Endodermal cell (in vitro differentiated cells): ENCODE measurements around the gene ACKR4. TPM values are rescaled to one million over a fixed set of nuclear protein-coding genes. Genes with fewer than 3 reads are reported as not detected.
"Not testable (repeated sequence)": the region's sequence is repeated elsewhere in the genome, so short reads cannot be mapped to it uniquely, and the experiment has no call there.

ENCODE experiments used
- DNase-seq: peaks from one replicate; pipeline ENCODE4 v3.0.0-alpha.2; 2017
- H3K27ac ChIP-seq: 2 replicates; pipeline ENCODE4 v1.5.1; 2013; ENCODE audit warnings: mild to moderate bottlenecking, low read depth, low read length, moderate library complexity
- H3K27me3 ChIP-seq: 2 replicates; pipeline ENCODE4 v1.6.1; 2013; ENCODE audit warnings: mild to moderate bottlenecking, low read length, moderate library complexity; ENCODE audit not compliant: insufficient read depth, control insufficient read depth, poor library complexity, severe bottlenecking
- H3K36me3 ChIP-seq: 2 replicates; pipeline ENCODE4 v1.7.0; 2013; ENCODE audit warnings: mild to moderate bottlenecking, low read length, moderate library complexity; ENCODE audit not compliant: control insufficient read depth, insufficient read depth
- H3K4me1 ChIP-seq: one replicate; pipeline ENCODE4 v1.7.0; 2013; ENCODE audit warnings: low read length; ENCODE audit not compliant: control insufficient read depth, insufficient read depth
- H3K4me3 ChIP-seq: 2 replicates; pipeline ENCODE4 v1.5.1; 2013; ENCODE audit warnings: mild to moderate bottlenecking, low read length, moderate library complexity
- H3K9ac ChIP-seq: 2 replicates; pipeline ENCODE4 v1.6.1; 2013; ENCODE audit warnings: mild to moderate bottlenecking, low read length, moderate library complexity; ENCODE audit not compliant: poor library complexity, severe bottlenecking; ENCODE audit errors: extremely low read depth
- H3K9me3 ChIP-seq: 2 replicates; pipeline ENCODE4 v1.6.1; 2013; ENCODE audit warnings: mild to moderate bottlenecking, low read length, moderate library complexity; ENCODE audit not compliant: control insufficient read depth
- H3K27ac Mint-ChIP-seq: 2 replicates; pipeline ENCODE4 v1.8.0; 2020; ENCODE audit warnings: mixed read lengths
- H3K27me3 Mint-ChIP-seq: 2 replicates; pipeline ENCODE4 v1.8.0; 2021; ENCODE audit warnings: mild to moderate bottlenecking, mixed read lengths; ENCODE audit not compliant: insufficient read depth
- H3K36me3 Mint-ChIP-seq: 2 replicates; pipeline ENCODE4 v1.8.0; 2020; ENCODE audit warnings: low read depth, mixed read lengths
- H3K4me1 Mint-ChIP-seq: 2 replicates; pipeline ENCODE4 v1.8.0; 2020; ENCODE audit warnings: mixed read lengths
- H3K4me3 Mint-ChIP-seq: 2 replicates; pipeline ENCODE4 v1.8.0; 2020; ENCODE audit warnings: mild to moderate bottlenecking, moderate library complexity, mixed read lengths
- H3K9me3 Mint-ChIP-seq: 2 replicates; pipeline ENCODE4 v1.8.0; 2020; ENCODE audit warnings: mild to moderate bottlenecking, mixed read lengths
- WGBS, 2 experiments: methylation state at CpG; one replicate each; pipeline versions ENCODE4 v1.1.5 to v1.1.7; 2013; ENCODE audit warnings: missing lambda C conversion rate in 2 of 2, mixed read lengths in 1 of 2; ENCODE audit not compliant: insufficient coverage in 1 of 2, insufficient read length in 1 of 2; 5-methylcytosine and 5-hydroxymethylcytosine counted together
- total RNA-seq, 2 donors: library from RNA; stranded (reverse); fragmentation: NEBNext Ultra II Directional in 1 of 2; extraction: Animal tissue kit (Norgen Biotek cat#: 25700) in 1 of 2; gene quantifications; 2 replicates in 1 of 2; 3 replicates in 1 of 2; pipeline ENCODE4 v1.2.1, GENCODE V29; 2021
- TF ChIP-seq, protein P1 (sequence below): fragments of 200-600 bp; sonication (generic); conservative IDR thresholded peaks from 2 replicates; pipeline ENCODE4 v1.5.0; 2021; ENCODE audit warnings: antibody characterized with exemption, mild to moderate bottlenecking

Gene ACKR4
- total RNA-seq, 2 donors from 2014 or later = not detected

DNA sequence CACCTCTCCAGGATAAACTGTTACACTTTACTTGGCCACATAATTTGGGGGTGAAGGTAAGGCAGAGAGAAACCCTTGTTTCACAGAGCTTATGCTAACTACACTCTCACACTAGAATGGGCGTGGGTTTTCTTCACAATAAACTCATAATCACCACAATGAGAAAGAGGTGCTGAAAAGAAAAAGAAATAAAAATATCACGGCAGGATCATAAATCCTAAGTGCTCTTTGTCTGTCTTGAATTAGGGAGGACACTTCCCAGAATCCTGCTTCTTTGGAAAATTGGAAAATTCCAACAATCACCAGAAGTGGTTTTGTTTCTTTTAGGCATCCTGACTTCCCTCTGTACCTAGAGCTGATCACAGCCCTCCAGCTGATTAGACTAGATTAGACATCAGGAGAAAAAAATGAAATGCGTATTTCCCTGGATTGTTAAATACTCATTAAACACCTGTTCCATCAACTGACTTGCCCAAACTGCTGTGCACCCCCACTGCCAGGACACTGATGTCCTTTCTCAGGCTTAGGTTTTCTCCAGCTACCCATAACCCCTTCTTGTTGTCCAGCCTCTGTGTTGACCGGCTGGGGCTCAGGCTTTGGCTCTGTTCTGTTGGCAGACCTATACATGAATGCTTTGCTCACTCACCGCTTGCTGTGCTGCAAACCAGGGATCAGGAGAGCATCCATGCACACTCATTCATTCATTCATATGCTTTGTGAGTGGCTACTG is 41.6 kb upstream of the ACKR4 start:
- H3K9me3 Mint-ChIP-seq = no peaks in the 10 kb centered on the region
- H3K27me3 Mint-ChIP-seq = no peaks in the 10 kb centered on the region
- Histone ChIP-seq H3K27me3 (no peaks in the 10 kb centered on the region), H3K36me3 (no peaks in the 10 kb centered on the region), H3K4me1 (no peaks in the 10 kb centered on the region), H3K4me3 (no peak overlapping the region), H3K27ac (no peak overlapping the region), H3K9me3 (no peaks in the 10 kb centered on the region), H3K9ac (no peak overlapping the region)
- no peak for DNase-seq
- H3K36me3 Mint-ChIP-seq = peaks cover 4% of the 10 kb centered on the region
- TF ChIP-seq, protein P1, sequence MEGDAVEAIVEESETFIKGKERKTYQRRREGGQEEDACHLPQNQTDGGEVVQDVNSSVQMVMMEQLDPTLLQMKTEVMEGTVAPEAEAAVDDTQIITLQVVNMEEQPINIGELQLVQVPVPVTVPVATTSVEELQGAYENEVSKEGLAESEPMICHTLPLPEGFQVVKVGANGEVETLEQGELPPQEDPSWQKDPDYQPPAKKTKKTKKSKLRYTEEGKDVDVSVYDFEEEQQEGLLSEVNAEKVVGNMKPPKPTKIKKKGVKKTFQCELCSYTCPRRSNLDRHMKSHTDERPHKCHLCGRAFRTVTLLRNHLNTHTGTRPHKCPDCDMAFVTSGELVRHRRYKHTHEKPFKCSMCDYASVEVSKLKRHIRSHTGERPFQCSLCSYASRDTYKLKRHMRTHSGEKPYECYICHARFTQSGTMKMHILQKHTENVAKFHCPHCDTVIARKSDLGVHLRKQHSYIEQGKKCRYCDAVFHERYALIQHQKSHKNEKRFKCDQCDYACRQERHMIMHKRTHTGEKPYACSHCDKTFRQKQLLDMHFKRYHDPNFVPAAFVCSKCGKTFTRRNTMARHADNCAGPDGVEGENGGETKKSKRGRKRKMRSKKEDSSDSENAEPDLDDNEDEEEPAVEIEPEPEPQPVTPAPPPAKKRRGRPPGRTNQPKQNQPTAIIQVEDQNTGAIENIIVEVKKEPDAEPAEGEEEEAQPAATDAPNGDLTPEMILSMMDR = no peak
- H3K4me3 Mint-ChIP-seq = no peak overlapping the region
- H3K27ac Mint-ChIP-seq = no peak overlapping the region
- WGBS, 2 experiments = 94 to 100% methylated on average over 2 to 5 of the region's 5 CpGs
- peaks cover 8% of the 10 kb centered on the region for H3K4me1 Mint-ChIP-seq

GRCh38 chr3:132556036-132556386 is 41.1 kb upstream of the ACKR4 start:
- H3K9me3 Mint-ChIP-seq = not testable (repeated sequence)

GRCh38 chr3:132556508-132557159 is 40.4 kb upstream of the ACKR4 start:
- Histone ChIP-seq H3K36me3 (no peaks in the 10 kb centered on the region), H3K27me3 (no peaks in the 10 kb centered on the region), H3K27ac (no peak overlapping the region), H3K4me1 (no peaks in the 10 kb centered on the region), H3K9me3 (no peaks in the 10 kb centered on the region), H3K9ac (no peak overlapping the region), H3K4me3 (no peak overlapping the region)
- TF ChIP-seq, protein P1 = no peak
- Mint-ChIP-seq H3K36me3 (peaks cover 5% of the 10 kb centered on the region), H3K4me1 (peaks cover 8% of the 10 kb centered on the region), H3K27me3 (no peaks in the 10 kb centered on the region), H3K4me3 (no peak overlapping the region), H3K9me3 (no peaks in the 10 kb centered on the region), H3K27ac (no peak overlapping the region)
- WGBS, 2 experiments = 79 to 94% methylated on average over 6 to 8 of the region's 8 CpGs
- DNase-seq = peak; percentile 65

More at GRCh38 chr3:132556036-132556386, 41.1 kb upstream of the ACKR4 start:
- H3K4me1 Mint-ChIP-seq, H3K36me3 ChIP-seq, H3K9me3 ChIP-seq, DNase-seq, H3K9ac ChIP-seq, H3K27me3 ChIP-seq, H3K27ac ChIP-seq, H3K27ac Mint-ChIP-seq, H3K27me3 Mint-ChIP-seq, H3K4me1 ChIP-seq, H3K4me3 Mint-ChIP-seq, H3K36me3 Mint-ChIP-seq, H3K4me3 ChIP-seq: not testable (repeated sequence)
- 84 to 93% methylated on average over 2 to 3 of the region's 3 CpGs for WGBS, 2 experiments
